Endothelial cell of hepatic sinusoid (primary cell): ENCODE data around the gene CNR2.
"Not testable (repeated sequence)": the region's sequence is repeated elsewhere in the genome, so short reads cannot be mapped to it uniquely, and the experiment has no call there.

Source experiments
- in situ Hi-C: cut with HindIII; loops from 2 replicates; pipeline ENCODE4 v1.10.0; 2017; ENCODE audit warnings: low sequenced_read_pairs

CNR2 gene

GRCh38 chr1:23913212-23913880 is at the start of gene CNR2:
TSS of gene CNR2 (minus strand) at chr1:23913362. CDS start at chr1:23875617, 37,745 bp downstream.
- in situ Hi-C loops, result loop anchor here (5.0 kb wide), 2 partner anchors 51 to 81 kb away; no protein-coding TSS in a partner anchor

- in situ Hi-C loops, result loop anchor here (5.0 kb wide), 2 partner anchors 67 to 98 kb away; no protein-coding TSS in a partner anchor
Observed at GRCh38 chr1:23960291-23961020, 47.3 kb upstream of the CNR2 start.

GRCh38 chr1:23959461-23960290 is 46.5 kb upstream of the CNR2 start, which contains the start of gene PNRC2:
TSS of gene PNRC2 (plus strand) at chr1:23959828. CDS start at chr1:23961458, 1,630 bp downstream.
- in situ Hi-C loops, result loop anchor here (5.0 kb wide), 2 partner anchors 68 to 97 kb away; no protein-coding TSS in a partner anchor

- in situ Hi-C loops, result no loop called here
Observed at GRCh38 chr1:23958810-23959460, 45.8 kb upstream of the CNR2 start.

- in situ Hi-C loops, result not testable (repeated sequence)
Observed at GRCh38 chr1:23958040-23958809, 45.1 kb upstream of the CNR2 start.

- in situ Hi-C loops, result no loop called here
Observed at GRCh38 chr1:23957096-23957495, 43.9 kb upstream of the CNR2 start.

GRCh38 chr1:23953020-23953419 is 39.9 kb upstream of the CNR2 start:
- in situ Hi-C loops, result no loop called here

GRCh38 chr1:23947366-23947765 is 34.2 kb upstream of the CNR2 start:
- in situ Hi-C loops, result no loop called here

GRCh38 chr1:23936481-23937176 is 23.5 kb upstream of the CNR2 start:
- in situ Hi-C loops, result no loop called here

- in situ Hi-C loops, result no loop called here
Observed at GRCh38 chr1:23931491-23931880, 18.3 kb upstream of the CNR2 start.

- in situ Hi-C loops, result no loop called here
Observed at GRCh38 chr1:23930861-23931490, 17.8 kb upstream of the CNR2 start.

- in situ Hi-C loops, result no loop called here
Observed at GRCh38 chr1:23930270-23930669, 17.1 kb upstream of the CNR2 start.

- in situ Hi-C loops, result no loop called here
Observed at GRCh38 chr1:23928789-23929188, 15.6 kb upstream of the CNR2 start.

- in situ Hi-C loops, result no loop called here
Observed at GRCh38 chr1:23927097-23927496, 13.9 kb upstream of the CNR2 start.

- in situ Hi-C loops, result no loop called here
Observed at GRCh38 chr1:23925279-23925678, 12.1 kb upstream of the CNR2 start.

- in situ Hi-C loops, result no loop called here
Observed at GRCh38 chr1:23924601-23925000, 11.4 kb upstream of the CNR2 start.

- in situ Hi-C loops, result no loop called here
Observed at GRCh38 chr1:23923592-23924499, 10.7 kb upstream of the CNR2 start.
